Sigmoid colon (tissue), 4 donors: Measurements from ENCODE around the gene TSKU.

ENCODE experiments used
- CTCF ChIP-seq, 4 experiments: fragments of 450-650 bp in 3 of 4; fragments of 200-600 bp in 1 of 4; IDR thresholded peaks; one replicate each; pipeline ENCODE4 v1.5.1; 2016 to 2019; ENCODE audit warnings: antibody characterized with exemption in 4 of 4, mild to moderate bottlenecking in 3 of 4, moderate library complexity in 2 of 4
- EP300 ChIP-seq, 4 donors: sonication (generic); formaldehyde crosslinking; IDR thresholded peaks; one replicate each; pipeline ENCODE4 v1.6.1; 2017; ENCODE audit warnings: antibody characterized with exemption in 4 of 4
- POLR2A ChIP-seq, 2 donors: fragments of 450-650 bp; IDR thresholded peaks; one replicate each; pipeline ENCODE4 v1.6.1; 2016; ENCODE audit warnings: antibody characterized with exemption in 2 of 2, mild to moderate bottlenecking in 2 of 2, moderate library complexity in 2 of 2
- POLR2AphosphoS5 ChIP-seq, 4 donors: sonication (generic); formaldehyde crosslinking; IDR thresholded peaks; one replicate each; pipeline ENCODE4 v1.6.1; 2017; ENCODE audit warnings: antibody characterized with exemption in 4 of 4

DNA sequence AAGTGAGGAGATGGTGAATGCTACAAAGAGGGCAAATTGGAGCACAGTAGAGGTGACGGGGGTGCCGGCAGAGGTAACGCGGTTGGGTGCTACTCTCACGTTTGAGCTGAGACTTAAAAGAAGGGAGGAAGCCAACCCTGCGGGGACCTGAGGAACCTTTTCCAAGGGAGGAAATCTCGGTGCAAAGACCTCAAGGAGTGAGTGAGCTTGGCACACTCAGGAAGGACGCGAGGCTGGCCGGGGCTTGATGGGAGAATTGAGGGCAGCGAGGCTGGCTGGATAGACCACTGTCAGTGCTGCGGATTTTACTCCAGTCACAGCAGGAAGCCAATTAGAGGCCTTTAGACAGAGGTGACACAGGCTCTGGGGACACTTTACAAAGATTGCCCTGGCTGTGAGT is 25.0 kb downstream of the TSKU start:
- TF ChIP-seq POLR2A (IDR thresholded peaks at IDR 0.05) (no peak), CTCF (IDR thresholded peaks at IDR 0.05) (no peak), EP300 (IDR thresholded peaks at IDR 0.05) (no peak), POLR2AphosphoS5 (IDR thresholded peaks at IDR 0.05) (no peak)
